Stimulated activated CD4-positive, alpha-beta T cell treated with anti-CD3 and anti-CD28 coated beads, Interleukin-4, amount 100 ng/mL, for 24 hours (primary cell): ENCODE results near the gene RFT1.
A peak's percentile ranks its signal among the peaks of the same experiment; 100 is the strongest.
"Not testable (repeated sequence)": the region's sequence is repeated elsewhere in the genome, so short reads cannot be mapped to it uniquely, and the experiment has no call there.

Source experiments
- DNase-seq: peaks from one replicate; pipeline ENCODE4 v3.0.0-alpha.2; 2020

The RFT1 gene

GRCh38 chr3:53082736-53083135 is 47.5 kb downstream of the RFT1 start:
- no peak for DNase-seq

- no peak for DNase-seq
These were observed 48.9 kb downstream of the RFT1 start for GRCh38 chr3:53081318-53081717.

- DNase-seq, result no peak
These were observed 49.5 kb downstream of the RFT1 start for GRCh38 chr3:53080612-53081205.

GRCh38 chr3:53079791-53080555 is 50.3 kb downstream of the RFT1 start:
- DNase-seq, result no peak

GRCh38 chr3:53079147-53079546 is 51.1 kb downstream of the RFT1 start:
- no peak for DNase-seq

- no peak for DNase-seq
These were observed 51.6 kb downstream of the RFT1 start for GRCh38 chr3:53078656-53079055.

- no peak for DNase-seq
These were observed 52.6 kb downstream of the RFT1 start for GRCh38 chr3:53077476-53078220.

GRCh38 chr3:53075743-53076140 is 54.5 kb downstream of the RFT1 start:
- DNase-seq, result no peak

GRCh38 chr3:53074761-53075742 is 55.2 kb downstream of the RFT1 start:
- no peak for DNase-seq

- DNase-seq, result no peak
These were observed 55.9 kb downstream of the RFT1 start for GRCh38 chr3:53074366-53074696.

GRCh38 chr3:53073553-53074365 is 56.5 kb downstream of the RFT1 start:
- DNase-seq, result no peak

GRCh38 chr3:53072653-53073552 is 57.3 kb downstream of the RFT1 start:
- peak; percentile 87 for DNase-seq

GRCh38 chr3:53071882-53072431 is 58.3 kb downstream of the RFT1 start:
- no peak for DNase-seq

- no peak for DNase-seq
These were observed 60.7 kb downstream of the RFT1 start for GRCh38 chr3:53069422-53070068.

- DNase-seq, result no peak
These were observed 62.1 kb downstream of the RFT1 start for GRCh38 chr3:53068176-53068575.

- DNase-seq, result no peak
These were observed 62.7 kb downstream of the RFT1 start for GRCh38 chr3:53067567-53067966.

- DNase-seq, result no peak
These were observed 64.3 kb downstream of the RFT1 start for GRCh38 chr3:53065841-53066480.

GRCh38 chr3:53062905-53063304 is 67.3 kb downstream of the RFT1 start:
- DNase-seq, result no peak

GRCh38 chr3:53056442-53056841 is 73.8 kb downstream of the RFT1 start:
- DNase-seq, result no peak

GRCh38 chr3:53054233-53054632 is 76.0 kb downstream of the RFT1 start:
- not testable (repeated sequence) for DNase-seq
